WTC11 (cell line): ENCODE results near the gene BOC. TPM values are rescaled to one million over a fixed set of nuclear protein-coding genes. Genes with fewer than 3 reads are reported as not detected.

ENCODE experiments used
- ATAC-seq: fragments of 200-7000 bp; cut with Tn5 transposase; 2 replicates; pipeline ENCODE4 v1.10.0; 2021; ENCODE audit warnings: mild to moderate bottlenecking, moderate library complexity
- CTCF ChIA-PET: fragments of 300-600 bp; sonication (Branson Sonifier 250); formaldehyde crosslinking; loops from one replicate; lab custom pipeline; 2021; ENCODE audit warnings: antibody characterized with exemption; lab: Charles Lee
- POLR2A ChIA-PET: fragments of 350-600 bp; sonication (Branson Sonifier 250); formaldehyde crosslinking; loops from one replicate; lab custom pipeline; 2021; ENCODE audit warnings: antibody characterized with exemption; lab: Charles Lee
- DNase-seq: peaks from one replicate; pipeline ENCODE4 v3.0.0; 2021; ENCODE audit warnings: low spot score
- H3K27ac Mint-ChIP-seq: 2 replicates; pipeline ENCODE4 v1.8.0; 2021; ENCODE audit warnings: mixed read lengths
- H3K27me3 Mint-ChIP-seq: 2 replicates; pipeline ENCODE4 v1.8.0; 2021; ENCODE audit warnings: low read depth, mild to moderate bottlenecking, moderate library complexity, mixed read lengths
- H3K36me3 Mint-ChIP-seq: 2 replicates; pipeline ENCODE4 v1.8.0; 2021; ENCODE audit warnings: mixed read lengths
- H3K4me1 Mint-ChIP-seq: 2 replicates; pipeline ENCODE4 v1.8.0; 2022; ENCODE audit warnings: mixed read lengths
- H3K4me3 Mint-ChIP-seq: 2 replicates; pipeline ENCODE4 v1.8.0; 2021; ENCODE audit warnings: mild to moderate bottlenecking, moderate library complexity, mixed read lengths
- H3K9me3 Mint-ChIP-seq: 2 replicates; pipeline ENCODE4 v1.8.0; 2021; ENCODE audit warnings: mixed read lengths
- CBFB ChIP-seq: sonication (generic); formaldehyde crosslinking; IDR thresholded peaks from 2 replicates; pipeline ENCODE4 v1.8.1; 2022; ENCODE audit warnings: mild to moderate bottlenecking, low read depth, missing genetic modification reagents
- CREM ChIP-seq: sonication (generic); formaldehyde crosslinking; IDR thresholded peaks from 2 replicates; pipeline ENCODE4 v1.8.1; 2022; ENCODE audit warnings: mild to moderate bottlenecking, missing genetic modification reagents, moderate library complexity
- GTF2I ChIP-seq: fragments of 250-450 bp; sonication (Bioruptor Pico); conservative IDR thresholded peaks from 2 replicates; pipeline ENCODE4 v1.4.0; 2021; ENCODE audit warnings: mild to moderate bottlenecking
- JUN ChIP-seq: sonication (generic); formaldehyde crosslinking; IDR thresholded peaks from 2 replicates; pipeline ENCODE4 v1.8.0; 2023; ENCODE audit warnings: mild to moderate bottlenecking, missing genetic modification reagents
- KAT7 ChIP-seq: sonication (generic); formaldehyde crosslinking; IDR thresholded peaks from 2 replicates; pipeline ENCODE4 v1.8.1; 2023; ENCODE audit warnings: missing genetic modification reagents, mild to moderate bottlenecking, borderline replicate concordance
- MYBL2 ChIP-seq: sonication (generic); formaldehyde crosslinking; IDR thresholded peaks from 2 replicates; pipeline ENCODE4 v1.8.1; 2023; ENCODE audit warnings: mild to moderate bottlenecking, moderate library complexity, missing genetic modification reagents
- NFYB ChIP-seq: sonication (generic); formaldehyde crosslinking; conservative IDR thresholded peaks from 2 replicates; pipeline ENCODE4 v1.8.0; 2022; ENCODE audit warnings: low read depth, missing genetic modification reagents
- NR2C2 ChIP-seq: sonication (generic); formaldehyde crosslinking; IDR thresholded peaks from 2 replicates; pipeline ENCODE4 v1.8.0; 2022; ENCODE audit warnings: mild to moderate bottlenecking, missing genetic modification reagents
- NR3C1 ChIP-seq: sonication (generic); formaldehyde crosslinking; conservative IDR thresholded peaks from 2 replicates; pipeline ENCODE4 v1.8.1; 2023; ENCODE audit warnings: low read depth, mild to moderate bottlenecking, missing genetic modification reagents
- PRDM15 ChIP-seq: sonication (generic); formaldehyde crosslinking; IDR thresholded peaks from 2 replicates; pipeline ENCODE4 v1.8.0; 2022; ENCODE audit warnings: missing genetic modification reagents
- SMAD4 ChIP-seq: sonication (generic); formaldehyde crosslinking; IDR thresholded peaks from 2 replicates; pipeline ENCODE4 v1.8.0; 2022; ENCODE audit warnings: mild to moderate bottlenecking, missing genetic modification reagents
- SOX15 ChIP-seq: fragments of 250-450 bp; sonication (Bioruptor Pico); IDR thresholded peaks from 2 replicates; pipeline ENCODE4 v1.9.0; 2021; ENCODE audit warnings: mild to moderate bottlenecking
- SP1 ChIP-seq: sonication (generic); formaldehyde crosslinking; conservative IDR thresholded peaks from 2 replicates; pipeline ENCODE4 v1.8.1; 2022; ENCODE audit warnings: missing genetic modification reagents
- TEAD4 ChIP-seq: sonication (generic); formaldehyde crosslinking; IDR thresholded peaks from 2 replicates; pipeline ENCODE4 v1.8.0; 2022; ENCODE audit warnings: mild to moderate bottlenecking, missing genetic modification reagents
- TP53 ChIP-seq: sonication (generic); formaldehyde crosslinking; IDR thresholded peaks from 2 replicates; pipeline ENCODE4 v1.8.1; 2023; ENCODE audit warnings: mild to moderate bottlenecking, missing genetic modification reagents
- ZNF263 ChIP-seq: sonication (generic); formaldehyde crosslinking; IDR thresholded peaks from 2 replicates; pipeline ENCODE4 v1.8.1; 2022; ENCODE audit warnings: low read depth, mild to moderate bottlenecking, moderate library complexity, missing genetic modification reagents
- total RNA-seq: library from RNA; stranded (reverse); gene quantifications from 3 replicates; pipeline ENCODE4 v1.2.3, GENCODE V29; 2021
- TF ChIP-seq, protein P1 (sequence below): sonication (generic); formaldehyde crosslinking; IDR thresholded peaks from 2 replicates; pipeline ENCODE4 v1.8.1; 2023; ENCODE audit warnings: mild to moderate bottlenecking, moderate library complexity, missing genetic modification reagents
- TF ChIP-seq, protein P2 (sequence below): fragments of 250-450 bp; sonication (Bioruptor Pico); conservative IDR thresholded peaks from 2 replicates; pipeline ENCODE4 v1.9.0; 2021; ENCODE audit warnings: mild to moderate bottlenecking
- TF ChIP-seq, protein P3 (sequence below): sonication (generic); formaldehyde crosslinking; IDR thresholded peaks from 2 replicates; pipeline ENCODE4 v1.8.1; 2023; ENCODE audit warnings: mild to moderate bottlenecking, missing genetic modification reagents, moderate library complexity
- TF ChIP-seq, protein P4 (sequence below): sonication (generic); formaldehyde crosslinking; IDR thresholded peaks from 2 replicates; pipeline ENCODE4 v1.8.1; 2022; ENCODE audit warnings: low read depth, missing genetic modification reagents, borderline replicate concordance

BOC gene
- total RNA-seq, 1 experiment from 2014 or later: 8.0 TPM

GRCh38 chr3:113210604-113211329 is 590 bp upstream of the BOC start (continued):
- TF ChIP-seq PRDM15 (CRISPR knock-in tag): peak; percentile 89

DNA sequence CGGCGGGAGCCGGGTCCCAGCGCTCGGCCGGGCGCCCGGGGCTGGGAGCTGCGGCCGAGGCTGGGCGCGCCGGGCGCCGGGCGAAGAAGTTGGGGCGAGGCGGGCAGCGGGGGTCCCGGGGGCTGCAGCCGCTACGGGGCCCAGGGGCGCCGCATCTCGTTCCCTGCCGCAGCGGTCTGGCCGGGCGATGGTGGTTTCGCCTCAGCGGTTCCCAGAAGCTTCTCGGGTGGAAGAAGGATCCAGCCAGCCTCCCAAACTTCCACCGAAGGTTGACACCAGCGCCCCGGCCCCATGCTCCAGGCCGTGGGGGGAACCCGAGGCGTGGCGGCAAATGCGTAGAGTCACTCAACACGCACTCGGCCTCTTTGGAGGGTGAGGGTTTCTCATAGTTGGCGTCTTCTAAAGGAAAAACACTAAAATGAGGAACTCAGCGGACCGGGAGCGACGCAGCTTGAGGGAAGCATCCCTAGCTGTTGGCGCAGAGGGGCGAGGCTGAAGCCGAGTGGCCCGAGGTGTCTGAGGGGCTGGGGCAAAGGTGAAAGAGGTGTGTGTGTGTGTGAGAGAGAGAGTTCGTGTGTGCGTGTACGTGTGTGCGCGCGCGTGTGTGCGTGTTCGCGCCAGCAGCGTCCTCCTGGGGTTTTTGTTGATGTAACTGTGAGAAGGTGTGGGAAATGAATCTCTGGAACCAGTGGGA is 940 bp downstream of the BOC start:
- peaks cover 28% of the 10 kb centered on the region for H3K27me3 Mint-ChIP-seq
- H3K4me1 Mint-ChIP-seq: peaks cover 37% of the 10 kb centered on the region
- DNase-seq (peak; percentile 41), ATAC-seq (peak; percentile 43)
- H3K36me3 Mint-ChIP-seq: no peaks in the 10 kb centered on the region
- CTCF ChIA-PET: interaction anchor here (0.6 to 2.0 kb wide), 6 partner anchors 16 to 193 kb away, joined by 3 to 10 read pairs (median 6); a partner anchor contains a TSS
- no peak overlapping the region for H3K27ac Mint-ChIP-seq
- 0 out of 2 replicates have a peak, but pooled peaks have one; percentile 36 for TF ChIP-seq CREM (CRISPR knock-in tag)
- TF ChIP-seq, protein P1, sequence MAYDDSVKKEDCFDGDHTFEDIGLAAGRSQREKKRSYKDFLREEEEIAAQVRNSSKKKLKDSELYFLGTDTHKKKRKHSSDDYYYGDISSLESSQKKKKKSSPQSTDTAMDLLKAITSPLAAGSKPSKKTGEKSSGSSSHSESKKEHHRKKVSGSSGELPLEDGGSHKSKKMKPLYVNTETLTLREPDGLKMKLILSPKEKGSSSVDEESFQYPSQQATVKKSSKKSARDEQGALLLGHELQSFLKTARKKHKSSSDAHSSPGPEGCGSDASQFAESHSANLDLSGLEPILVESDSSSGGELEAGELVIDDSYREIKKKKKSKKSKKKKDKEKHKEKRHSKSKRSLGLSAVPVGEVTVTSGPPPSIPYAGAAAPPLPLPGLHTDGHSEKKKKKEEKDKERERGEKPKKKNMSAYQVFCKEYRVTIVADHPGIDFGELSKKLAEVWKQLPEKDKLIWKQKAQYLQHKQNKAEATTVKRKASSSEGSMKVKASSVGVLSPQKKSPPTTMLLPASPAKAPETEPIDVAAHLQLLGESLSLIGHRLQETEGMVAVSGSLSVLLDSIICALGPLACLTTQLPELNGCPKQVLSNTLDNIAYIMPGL (CRISPR knock-in tag): 0 out of 2 replicates have a peak, but pooled peaks have one; percentile 18
- 0 out of 2 replicates have a peak, but pooled peaks have one; percentile 8 for TF ChIP-seq MYBL2 (CRISPR knock-in tag)
- no peak for TF ChIP-seq KAT7 (CRISPR knock-in tag)
- no peak for TF ChIP-seq NR3C1 (CRISPR knock-in tag)
- H3K9me3 Mint-ChIP-seq: no peaks in the 10 kb centered on the region
- H3K4me3 Mint-ChIP-seq: peak overlapping the region; percentile 73
- POLR2A ChIA-PET: interaction anchor here (0.8 kb wide), 1 partner anchor 47 kb away, joined by 3 read pairs; no protein-coding TSS in a partner anchor

- peaks cover 41% of the 10 kb centered on the region for H3K4me1 Mint-ChIP-seq
- POLR2A ChIA-PET: no interaction called here
- TF ChIP-seq, protein P2, sequence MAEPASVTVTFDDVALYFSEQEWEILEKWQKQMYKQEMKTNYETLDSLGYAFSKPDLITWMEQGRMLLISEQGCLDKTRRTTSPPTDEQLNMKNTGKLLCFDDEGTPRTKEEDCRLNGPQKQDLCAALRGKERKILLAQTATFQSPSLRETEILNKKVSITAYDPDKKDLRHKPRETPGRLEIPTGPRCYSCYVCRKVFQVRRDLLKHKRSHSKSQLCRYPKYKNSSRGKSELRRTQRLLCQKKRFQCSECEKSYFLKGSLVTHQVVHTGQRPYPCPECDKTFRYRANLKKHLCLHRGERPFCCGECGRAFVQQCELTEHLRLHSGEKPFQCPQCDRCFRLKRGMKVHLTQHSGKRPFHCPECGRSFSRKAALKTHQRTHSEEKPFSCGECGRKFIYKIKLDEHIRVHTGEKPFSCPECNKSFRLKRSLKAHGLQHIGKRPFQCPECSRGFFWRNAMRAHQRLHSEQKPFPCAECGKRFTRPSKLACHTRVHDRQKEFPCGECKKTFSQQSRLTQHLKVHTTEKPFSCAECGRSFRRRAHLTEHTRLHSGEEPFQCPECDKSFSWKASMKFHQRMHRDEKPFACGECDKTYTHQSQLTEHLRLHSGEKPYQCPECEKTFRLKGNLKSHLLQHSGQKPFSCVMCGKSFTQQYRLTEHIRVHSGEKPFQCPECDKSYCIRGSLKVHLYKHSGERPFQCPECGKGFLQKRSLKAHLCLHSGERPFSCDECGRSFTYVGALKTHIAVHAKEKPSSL (CRISPR knock-in tag): no peak
- no peak for TF ChIP-seq GTF2I (CRISPR knock-in tag)
- TF ChIP-seq ZNF263 (CRISPR knock-in tag): no peak
- no peak for TF ChIP-seq CREM (CRISPR knock-in tag)
- no peak for TF ChIP-seq CBFB (CRISPR knock-in tag)
- TF ChIP-seq SMAD4 (CRISPR knock-in tag): no peak
- TF ChIP-seq, protein P3, sequence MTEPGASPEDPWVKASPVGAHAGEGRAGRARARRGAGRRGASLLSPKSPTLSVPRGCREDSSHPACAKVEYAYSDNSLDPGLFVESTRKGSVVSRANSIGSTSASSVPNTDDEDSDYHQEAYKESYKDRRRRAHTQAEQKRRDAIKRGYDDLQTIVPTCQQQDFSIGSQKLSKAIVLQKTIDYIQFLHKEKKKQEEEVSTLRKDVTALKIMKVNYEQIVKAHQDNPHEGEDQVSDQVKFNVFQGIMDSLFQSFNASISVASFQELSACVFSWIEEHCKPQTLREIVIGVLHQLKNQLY (CRISPR knock-in tag): no peak
- no peak for TF ChIP-seq SP1 (CRISPR knock-in tag)
- no peak for TF ChIP-seq NFYB (CRISPR knock-in tag)
- TF ChIP-seq NR2C2 (CRISPR knock-in tag): no peak
- TF ChIP-seq JUN: no peak
- TF ChIP-seq, protein P4, sequence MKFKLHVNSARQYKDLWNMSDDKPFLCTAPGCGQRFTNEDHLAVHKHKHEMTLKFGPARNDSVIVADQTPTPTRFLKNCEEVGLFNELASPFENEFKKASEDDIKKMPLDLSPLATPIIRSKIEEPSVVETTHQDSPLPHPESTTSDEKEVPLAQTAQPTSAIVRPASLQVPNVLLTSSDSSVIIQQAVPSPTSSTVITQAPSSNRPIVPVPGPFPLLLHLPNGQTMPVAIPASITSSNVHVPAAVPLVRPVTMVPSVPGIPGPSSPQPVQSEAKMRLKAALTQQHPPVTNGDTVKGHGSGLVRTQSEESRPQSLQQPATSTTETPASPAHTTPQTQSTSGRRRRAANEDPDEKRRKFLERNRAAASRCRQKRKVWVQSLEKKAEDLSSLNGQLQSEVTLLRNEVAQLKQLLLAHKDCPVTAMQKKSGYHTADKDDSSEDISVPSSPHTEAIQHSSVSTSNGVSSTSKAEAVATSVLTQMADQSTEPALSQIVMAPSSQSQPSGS: no peak
- TF ChIP-seq TEAD4 (CRISPR knock-in tag): no peak
- no peak for TF ChIP-seq SOX15 (CRISPR knock-in tag)
- no peak for TF ChIP-seq TP53 (CRISPR knock-in tag)
These were observed 1.6 kb downstream of the BOC start for GRCh38 chr3:113212844-113213375.

More at GRCh38 chr3:113212844-113213375, 1.6 kb downstream of the BOC start:
- ATAC-seq: no peak
- no peaks in the 10 kb centered on the region for H3K9me3 Mint-ChIP-seq
- peak overlapping the region; percentile 73 for H3K4me3 Mint-ChIP-seq
- H3K27me3 Mint-ChIP-seq: peaks cover 28% of the 10 kb centered on the region
- CTCF ChIA-PET: interaction anchor here (1.0 to 2.0 kb wide), 4 partner anchors 15 to 194 kb away, joined by 4 to 10 read pairs (median 8); a partner anchor contains a TSS
- DNase-seq: no peak
- no peaks in the 10 kb centered on the region for H3K36me3 Mint-ChIP-seq
- no peak overlapping the region for H3K27ac Mint-ChIP-seq
